K562 (cell line): ENCODE measurements around the gene SLC25A21. TPM values are rescaled to one million over a fixed set of nuclear protein-coding genes. Genes with fewer than 3 reads are reported as not detected.
A peak's percentile ranks its signal among the peaks of the same experiment; 100 is the strongest.

ENCODE experiments used
- HSF4 ChIP-seq: fragments of 250-450 bp; sonication (Bioruptor Pico); IDR thresholded peaks from 2 replicates; pipeline ENCODE4 v2.1.2; 2022; ENCODE audit warnings: mild to moderate bottlenecking, moderate library complexity, borderline replicate concordance
- RAD21 ChIP-seq, 2 experiments: fragments of 250-450 bp in 1 of 2; fragments of 450-650 bp in 1 of 2; sonication (Bioruptor Pico) in 1 of 2; formaldehyde crosslinking in 1 of 2; IDR thresholded peaks in 1 of 2; conservative IDR thresholded peaks in 1 of 2; 2 replicates each; pipeline versions ENCODE4 v1.4.0 to v1.8.0; 2020 to 2022; ENCODE audit warnings: mild to moderate bottlenecking in 2 of 2, moderate library complexity in 1 of 2
- polyA plus RNA-seq, 8 experiments: library from polyadenylated mRNA; depleted of rRNA in 4 of 8; stranded (reverse) in 5 of 8; unstranded in 3 of 8; fragments of >200 nt; fragmentation: Nextera tagmentation in 2 of 8; fragmentation: Illumina TruSeq in 1 of 8; extraction: Ambion mirVana in 2 of 8; extraction: Trizol in 1 of 8; gene quantifications; 2 replicates each; pipeline versions ENCODE4 v1.2.1 to v1.2.3, GENCODE V29; 2011 to 2014; ENCODE audit warnings: inconsistent platforms in 1 of 8, missing spikeins in 1 of 8
- total RNA-seq, 7 experiments: library from RNA; depleted of rRNA in 6 of 7; stranded (reverse); fragments of >200 nt in 6 of 7; fragmentation: Illumina TruSeq in 2 of 7; extraction: Trizol in 2 of 7; gene quantifications; 2 replicates each; pipeline versions ENCODE4 v1.2.1 to v1.2.3, GENCODE V29; 2011 to 2021; ENCODE audit warnings: low replicate concordance in 1 of 7
- TF ChIP-seq, protein P1 (sequence below), 2 experiments: fragments of 450-650 bp; formaldehyde crosslinking in 1 of 2; IDR thresholded peaks; 2 replicates each; pipeline versions ENCODE4 v1.4.0 to v1.6.1; 2014 to 2020; ENCODE audit warnings: mild to moderate bottlenecking in 2 of 2, borderline replicate concordance in 1 of 2, low read depth in 1 of 2
- TF ChIP-seq, protein P2 (sequence below), 3 experiments: IDR thresholded peaks in 2 of 3; conservative IDR thresholded peaks in 1 of 3; 2 replicates each; pipeline ENCODE4 v1.5.1; 2011 to 2012; ENCODE audit warnings: low read length in 3 of 3, mild to moderate bottlenecking in 3 of 3, control low read depth in 2 of 3, improper control_type of control experiment in 1 of 3, inconsistent platforms in 1 of 3, low read depth in 1 of 3, mixed read lengths in 1 of 3, moderate library complexity in 1 of 3; ENCODE audit not compliant: insufficient read depth in 2 of 3

The SLC25A21 gene
- total and polyA plus RNA-seq, 9 of the 15 experiments (the other 6 are each of a cell fraction or from before 2014, with no cell fraction given), result 15.2 to 46.7 (median 28.7) TPM

DNA sequence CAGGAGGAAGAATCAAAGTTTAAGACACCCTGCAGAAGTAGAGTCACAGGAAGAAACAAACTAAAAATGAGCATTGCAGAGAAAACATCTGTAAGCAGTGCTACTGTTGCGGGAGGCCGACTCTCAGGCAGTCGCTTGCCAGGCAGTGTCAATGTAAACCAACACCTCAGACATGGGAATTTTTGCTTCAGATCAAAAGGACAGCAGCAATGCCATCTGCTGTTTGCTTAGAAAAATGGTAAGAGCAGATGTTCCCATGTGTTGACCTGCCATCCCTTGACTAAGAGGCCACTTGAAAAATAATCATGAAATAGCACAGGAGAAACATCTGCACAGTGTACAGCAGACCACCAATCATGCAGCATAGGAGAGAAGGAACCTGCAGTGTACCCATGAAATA is 196.6 kb downstream of the SLC25A21 start (continued):
- TF ChIP-seq, protein P1, sequence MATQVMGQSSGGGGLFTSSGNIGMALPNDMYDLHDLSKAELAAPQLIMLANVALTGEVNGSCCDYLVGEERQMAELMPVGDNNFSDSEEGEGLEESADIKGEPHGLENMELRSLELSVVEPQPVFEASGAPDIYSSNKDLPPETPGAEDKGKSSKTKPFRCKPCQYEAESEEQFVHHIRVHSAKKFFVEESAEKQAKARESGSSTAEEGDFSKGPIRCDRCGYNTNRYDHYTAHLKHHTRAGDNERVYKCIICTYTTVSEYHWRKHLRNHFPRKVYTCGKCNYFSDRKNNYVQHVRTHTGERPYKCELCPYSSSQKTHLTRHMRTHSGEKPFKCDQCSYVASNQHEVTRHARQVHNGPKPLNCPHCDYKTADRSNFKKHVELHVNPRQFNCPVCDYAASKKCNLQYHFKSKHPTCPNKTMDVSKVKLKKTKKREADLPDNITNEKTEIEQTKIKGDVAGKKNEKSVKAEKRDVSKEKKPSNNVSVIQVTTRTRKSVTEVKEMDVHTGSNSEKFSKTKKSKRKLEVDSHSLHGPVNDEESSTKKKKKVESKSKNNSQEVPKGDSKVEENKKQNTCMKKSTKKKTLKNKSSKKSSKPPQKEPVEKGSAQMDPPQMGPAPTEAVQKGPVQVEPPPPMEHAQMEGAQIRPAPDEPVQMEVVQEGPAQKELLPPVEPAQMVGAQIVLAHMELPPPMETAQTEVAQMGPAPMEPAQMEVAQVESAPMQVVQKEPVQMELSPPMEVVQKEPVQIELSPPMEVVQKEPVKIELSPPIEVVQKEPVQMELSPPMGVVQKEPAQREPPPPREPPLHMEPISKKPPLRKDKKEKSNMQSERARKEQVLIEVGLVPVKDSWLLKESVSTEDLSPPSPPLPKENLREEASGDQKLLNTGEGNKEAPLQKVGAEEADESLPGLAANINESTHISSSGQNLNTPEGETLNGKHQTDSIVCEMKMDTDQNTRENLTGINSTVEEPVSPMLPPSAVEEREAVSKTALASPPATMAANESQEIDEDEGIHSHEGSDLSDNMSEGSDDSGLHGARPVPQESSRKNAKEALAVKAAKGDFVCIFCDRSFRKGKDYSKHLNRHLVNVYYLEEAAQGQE (IDR thresholded peaks at IDR 0.05; ENCODE audit: borderline replicate concordance), result peak; percentile 24; the same call in 1 of the 2 replicates
- TF ChIP-seq, protein P1 (CRISPR knock-in tag; IDR thresholded peaks at IDR 0.05; ENCODE audit: low read depth), result no peak
- TF ChIP-seq HSF4 (no peak), RAD21 (CRISPR knock-in tag; conservative IDR thresholded peaks at IDR 0.05 in 1 of 2, IDR thresholded peaks at IDR 0.05 in 1 of 2) (peak; percentile 16 to 49; a peak in 3 of 4 replicates)
- TF ChIP-seq, protein P2, sequence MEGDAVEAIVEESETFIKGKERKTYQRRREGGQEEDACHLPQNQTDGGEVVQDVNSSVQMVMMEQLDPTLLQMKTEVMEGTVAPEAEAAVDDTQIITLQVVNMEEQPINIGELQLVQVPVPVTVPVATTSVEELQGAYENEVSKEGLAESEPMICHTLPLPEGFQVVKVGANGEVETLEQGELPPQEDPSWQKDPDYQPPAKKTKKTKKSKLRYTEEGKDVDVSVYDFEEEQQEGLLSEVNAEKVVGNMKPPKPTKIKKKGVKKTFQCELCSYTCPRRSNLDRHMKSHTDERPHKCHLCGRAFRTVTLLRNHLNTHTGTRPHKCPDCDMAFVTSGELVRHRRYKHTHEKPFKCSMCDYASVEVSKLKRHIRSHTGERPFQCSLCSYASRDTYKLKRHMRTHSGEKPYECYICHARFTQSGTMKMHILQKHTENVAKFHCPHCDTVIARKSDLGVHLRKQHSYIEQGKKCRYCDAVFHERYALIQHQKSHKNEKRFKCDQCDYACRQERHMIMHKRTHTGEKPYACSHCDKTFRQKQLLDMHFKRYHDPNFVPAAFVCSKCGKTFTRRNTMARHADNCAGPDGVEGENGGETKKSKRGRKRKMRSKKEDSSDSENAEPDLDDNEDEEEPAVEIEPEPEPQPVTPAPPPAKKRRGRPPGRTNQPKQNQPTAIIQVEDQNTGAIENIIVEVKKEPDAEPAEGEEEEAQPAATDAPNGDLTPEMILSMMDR (IDR thresholded peaks at IDR 0.05 in 2 of 3, conservative IDR thresholded peaks at IDR 0.05 in 1 of 3; ENCODE audit: insufficient read depth in 2 of 3, low read depth in 1 of 3, low read length in 3 of 3), result peak; percentile 16 to 42 (median 24); a peak in 3 of 6 replicates
